ENCODE results near the gene KCNK15. TPM values are rescaled to one million over a fixed set of nuclear protein-coding genes. Genes with fewer than 3 reads are reported as not detected.

Gene KCNK15
- polyA plus RNA-seq, 6 donors from 2014 or later = not detected

DNA sequence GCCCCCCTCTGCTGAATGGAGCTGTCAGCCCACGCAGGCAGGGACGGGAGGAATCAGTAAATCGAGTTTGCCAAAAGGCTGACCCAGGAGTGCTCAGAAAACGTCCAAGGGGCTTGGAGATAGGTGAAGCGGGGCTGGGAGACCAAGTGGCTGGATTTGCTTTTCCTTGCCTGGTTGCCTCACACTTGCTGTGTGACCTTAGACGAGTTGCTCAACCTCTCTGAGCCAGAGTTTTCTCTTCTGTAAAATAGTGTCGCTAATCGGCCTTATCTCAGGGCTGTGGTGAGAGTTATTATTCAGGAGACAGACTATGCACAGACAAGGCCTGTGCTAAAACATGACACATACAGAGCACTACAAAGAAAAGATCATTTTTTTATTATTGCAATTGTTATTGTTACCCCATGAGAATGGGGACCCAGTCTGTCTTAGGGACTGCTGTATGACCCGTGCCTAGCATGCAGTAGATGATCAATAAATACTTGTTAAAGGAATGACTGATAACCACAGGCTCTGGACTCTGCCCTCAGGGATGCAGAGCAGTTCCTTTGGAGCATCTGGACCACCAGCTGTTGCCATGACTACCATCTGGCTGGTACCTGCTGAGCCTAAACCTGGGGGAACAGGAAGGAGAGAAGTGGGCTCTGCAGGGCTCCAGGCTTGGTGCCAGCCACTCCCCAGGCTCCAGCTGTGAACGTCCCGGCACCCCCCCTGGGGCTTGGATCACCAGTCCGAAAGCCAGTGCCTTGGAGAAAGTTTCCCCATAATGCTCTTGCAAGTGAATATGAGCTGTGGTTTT is 901 bp downstream of the KCNK15 start:
- Mint-ChIP-seq H3K4me1 (peaks cover 6 to 13% (median 10%) of the 10 kb centered on the region in 3 donors), H3K9me3 (no peaks in the 10 kb centered on the region), H3K4me3 (peak overlapping the region; percentile 47 to 85 (median 67)), H3K27me3 (peaks cover 52 to 78% (median 76%) of the 10 kb centered on the region in 3 donors), H3K27ac (no peak overlapping the region), H3K36me3 (no peaks in the 10 kb centered on the region)
- no peak for DNase-seq
- no peak for ATAC-seq (ENCODE audit: low read depth in 2 of 2)

DNA sequence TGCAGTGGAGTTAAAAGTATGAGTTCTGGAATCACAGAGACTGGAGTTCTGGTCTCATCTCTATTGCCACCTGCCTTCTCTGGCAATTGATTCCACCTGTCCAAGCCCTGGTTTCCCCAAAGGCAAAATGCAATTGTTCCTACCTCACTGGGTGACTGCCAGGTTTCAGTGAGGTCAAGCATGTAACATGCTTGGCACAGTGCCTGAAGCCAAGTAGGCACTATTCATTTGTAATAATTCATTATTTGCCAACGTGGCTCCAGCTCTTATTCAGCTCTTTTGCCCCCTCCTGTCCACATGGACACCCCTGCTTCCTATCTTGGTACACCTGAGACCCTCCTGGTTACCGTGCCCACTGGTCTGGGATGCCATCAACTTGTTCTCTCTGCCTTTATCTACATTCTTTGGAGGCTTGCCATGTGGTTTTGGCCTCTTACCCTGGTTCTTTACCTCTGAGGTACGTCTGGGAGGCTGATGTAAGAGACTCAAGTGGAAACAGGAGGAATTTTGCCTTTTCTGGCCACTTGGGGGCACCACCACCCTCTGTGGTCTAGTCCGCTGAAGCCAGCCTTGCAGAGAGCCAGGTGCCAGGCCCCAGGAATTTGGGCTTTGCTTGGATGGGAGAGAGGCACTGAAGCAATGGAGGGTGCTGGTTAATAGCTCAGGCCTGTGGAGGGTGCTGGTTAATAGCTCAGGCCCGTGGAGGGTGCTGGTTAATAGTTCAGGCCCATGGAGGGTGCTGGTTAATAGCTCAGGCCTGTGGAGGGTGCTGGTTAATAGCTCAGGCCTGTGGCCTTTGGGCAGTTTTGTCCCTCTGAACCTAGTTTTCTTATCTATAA is 1.7 kb downstream of the KCNK15 start:
- DNase-seq = peak; percentile 24
- no peaks in the 10 kb centered on the region for H3K9me3 Mint-ChIP-seq
- ATAC-seq (ENCODE audit: low read depth in 2 of 2) = peak; percentile 42 to 51
- H3K4me1 Mint-ChIP-seq = peaks cover 6 to 13% (median 10%) of the 10 kb centered on the region in 3 donors
- H3K36me3 Mint-ChIP-seq = no peaks in the 10 kb centered on the region
- peak overlapping the region in 7 of 8 donors; percentile 44 to 85 (median 65) for H3K4me3 Mint-ChIP-seq
- H3K27me3 Mint-ChIP-seq = peaks cover 52 to 72% (median 72%) of the 10 kb centered on the region in 3 donors
- peak overlapping the region in 2 of 6 donors; percentile 16 to 72 for H3K27ac Mint-ChIP-seq

DNA sequence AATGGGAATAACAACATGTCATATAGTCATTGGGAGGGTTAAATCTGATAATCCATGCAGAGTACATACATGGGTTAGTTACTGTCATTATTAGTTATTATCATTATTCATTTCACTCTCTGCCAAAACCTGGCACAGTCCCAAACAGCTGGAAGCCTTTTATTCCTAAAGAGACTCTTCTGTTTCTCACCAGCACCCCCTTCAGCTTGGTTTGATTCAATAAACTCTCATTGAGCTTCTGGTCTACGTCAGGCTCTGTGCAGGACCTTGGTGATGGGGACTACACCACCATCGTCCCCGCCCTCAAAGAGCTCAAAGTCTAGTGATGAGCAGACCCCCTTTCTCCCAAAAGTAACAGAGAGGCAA is 2.3 kb downstream of the KCNK15 start:
- H3K27ac Mint-ChIP-seq = no peak overlapping the region
- H3K9me3 Mint-ChIP-seq = no peaks in the 10 kb centered on the region
- peaks cover 6 to 13% (median 10%) of the 10 kb centered on the region in 3 donors for H3K4me1 Mint-ChIP-seq
- ATAC-seq (ENCODE audit: low read depth in 2 of 2) (no peak), DNase-seq (no peak)
- H3K27me3 Mint-ChIP-seq = peaks cover 49 to 73% (median 67%) of the 10 kb centered on the region in 3 donors
- H3K36me3 Mint-ChIP-seq = no peaks in the 10 kb centered on the region
- H3K4me3 Mint-ChIP-seq = no peak overlapping the region

DNA sequence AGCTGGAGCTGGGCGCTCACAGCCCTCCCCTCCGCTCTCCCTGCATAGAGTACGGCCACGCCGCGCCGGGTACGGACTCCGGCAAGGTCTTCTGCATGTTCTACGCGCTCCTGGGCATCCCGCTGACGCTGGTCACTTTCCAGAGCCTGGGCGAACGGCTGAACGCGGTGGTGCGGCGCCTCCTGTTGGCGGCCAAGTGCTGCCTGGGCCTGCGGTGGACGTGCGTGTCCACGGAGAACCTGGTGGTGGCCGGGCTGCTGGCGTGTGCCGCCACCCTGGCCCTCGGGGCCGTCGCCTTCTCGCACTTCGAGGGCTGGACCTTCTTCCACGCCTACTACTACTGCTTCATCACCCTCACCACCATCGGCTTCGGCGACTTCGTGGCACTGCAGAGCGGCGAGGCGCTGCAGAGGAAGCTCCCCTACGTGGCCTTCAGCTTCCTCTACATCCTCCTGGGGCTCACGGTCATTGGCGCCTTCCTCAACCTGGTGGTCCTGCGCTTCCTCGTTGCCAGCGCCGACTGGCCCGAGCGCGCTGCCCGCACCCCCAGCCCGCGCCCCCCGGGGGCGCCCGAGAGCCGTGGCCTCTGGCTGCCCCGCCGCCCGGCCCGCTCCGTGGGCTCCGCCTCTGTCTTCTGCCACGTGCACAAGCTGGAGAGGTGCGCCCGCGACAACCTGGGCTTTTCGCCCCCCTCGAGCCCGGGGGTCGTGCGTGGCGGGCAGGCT is 4.6 kb downstream of the KCNK15 start:
- Mint-ChIP-seq H3K36me3 (no peaks in the 10 kb centered on the region), H3K27me3 (peaks cover 34 to 62% (median 45%) of the 10 kb centered on the region in 3 donors), H3K27ac (no peak overlapping the region), H3K9me3 (no peaks in the 10 kb centered on the region), H3K4me1 (peaks cover 6 to 10% (median 10%) of the 10 kb centered on the region in 3 donors), H3K4me3 (no peak overlapping the region)
- ATAC-seq (ENCODE audit: low read depth in 2 of 2) (no peak), DNase-seq (no peak)

DNA sequence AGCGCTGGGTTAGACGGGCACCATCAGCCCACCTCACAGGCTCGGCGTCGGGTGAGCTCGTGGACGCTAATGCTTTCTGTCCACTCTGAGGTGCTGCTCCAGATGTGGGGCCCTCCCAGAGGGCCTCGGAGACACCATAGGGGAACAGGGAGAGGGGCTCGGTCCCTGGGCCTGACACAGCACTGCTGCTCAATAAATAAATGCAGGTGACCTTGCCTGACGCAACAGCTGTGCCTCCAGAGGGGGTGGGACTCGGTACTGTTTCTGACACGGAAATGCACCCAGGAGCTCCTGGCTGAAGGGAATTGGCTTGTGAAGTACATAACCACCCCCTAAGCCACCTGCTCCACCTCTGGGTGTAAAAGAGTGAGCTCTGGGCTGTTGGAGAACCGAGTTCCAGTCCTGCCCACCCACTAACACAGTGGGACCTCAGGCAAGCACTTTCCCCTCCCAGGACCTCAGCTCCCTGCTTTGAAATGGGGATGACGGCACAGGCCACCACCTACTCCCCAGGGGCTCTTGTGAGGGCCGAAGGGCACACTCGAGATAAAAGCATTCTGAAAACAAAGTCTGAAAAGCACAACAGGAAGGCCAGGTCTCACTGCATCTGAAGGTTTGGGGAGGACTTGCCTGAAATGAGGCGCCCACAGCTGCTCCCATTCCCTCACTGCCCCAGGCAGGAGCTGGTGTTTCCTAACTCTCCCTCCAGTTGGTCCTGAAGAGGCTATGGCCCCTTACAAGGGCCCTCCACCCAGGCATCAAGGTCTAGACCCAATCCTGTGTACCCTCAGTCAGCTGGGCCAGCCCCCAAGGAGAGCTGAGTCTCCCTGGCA is 6.7 kb downstream of the KCNK15 start:
- H3K9me3 Mint-ChIP-seq = no peaks in the 10 kb centered on the region
- peaks cover 23 to 49% (median 35%) of the 10 kb centered on the region in 3 donors for H3K27me3 Mint-ChIP-seq
- no peak overlapping the region for H3K27ac Mint-ChIP-seq
- peaks cover 0 to 3% (median 1%) of the 10 kb centered on the region in 3 donors for H3K4me1 Mint-ChIP-seq
- no peaks in the 10 kb centered on the region for H3K36me3 Mint-ChIP-seq
- DNase-seq (no peak), ATAC-seq (ENCODE audit: low read depth in 2 of 2) (no peak)
- no peak overlapping the region for H3K4me3 Mint-ChIP-seq

DNA sequence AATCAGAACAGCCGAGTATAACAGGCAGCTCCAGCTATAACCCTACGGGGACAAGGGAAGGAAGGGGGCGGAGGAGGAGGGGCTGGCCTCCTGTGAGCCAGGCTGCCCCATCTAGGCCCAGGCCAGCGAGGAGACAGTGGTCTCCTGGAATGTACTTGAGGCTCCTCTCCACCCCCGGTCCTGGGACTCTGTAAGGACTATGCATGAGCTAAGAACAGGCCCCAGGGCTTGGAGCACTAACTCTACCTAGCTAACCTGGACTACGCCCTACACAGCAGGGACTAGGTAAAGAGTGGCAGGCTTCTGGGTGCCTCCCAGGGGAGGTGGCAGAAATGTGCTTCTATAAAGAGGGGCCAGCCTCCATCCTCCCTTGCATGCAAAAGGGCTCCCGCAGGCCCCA is 8.9 kb downstream of the KCNK15 start:
- DNase-seq (no peak), ATAC-seq (ENCODE audit: low read depth in 2 of 2) (no peak)
- H3K4me1 Mint-ChIP-seq = peaks cover 0 to 3% (median 0%) of the 10 kb centered on the region in 3 donors
- H3K4me3 Mint-ChIP-seq = no peak overlapping the region
- H3K9me3 Mint-ChIP-seq = no peaks in the 10 kb centered on the region
- no peaks in the 10 kb centered on the region for H3K36me3 Mint-ChIP-seq
- H3K27ac Mint-ChIP-seq = no peak overlapping the region
- H3K27me3 Mint-ChIP-seq = peaks cover 3 to 47% (median 35%) of the 10 kb centered on the region in 3 donors

DNA sequence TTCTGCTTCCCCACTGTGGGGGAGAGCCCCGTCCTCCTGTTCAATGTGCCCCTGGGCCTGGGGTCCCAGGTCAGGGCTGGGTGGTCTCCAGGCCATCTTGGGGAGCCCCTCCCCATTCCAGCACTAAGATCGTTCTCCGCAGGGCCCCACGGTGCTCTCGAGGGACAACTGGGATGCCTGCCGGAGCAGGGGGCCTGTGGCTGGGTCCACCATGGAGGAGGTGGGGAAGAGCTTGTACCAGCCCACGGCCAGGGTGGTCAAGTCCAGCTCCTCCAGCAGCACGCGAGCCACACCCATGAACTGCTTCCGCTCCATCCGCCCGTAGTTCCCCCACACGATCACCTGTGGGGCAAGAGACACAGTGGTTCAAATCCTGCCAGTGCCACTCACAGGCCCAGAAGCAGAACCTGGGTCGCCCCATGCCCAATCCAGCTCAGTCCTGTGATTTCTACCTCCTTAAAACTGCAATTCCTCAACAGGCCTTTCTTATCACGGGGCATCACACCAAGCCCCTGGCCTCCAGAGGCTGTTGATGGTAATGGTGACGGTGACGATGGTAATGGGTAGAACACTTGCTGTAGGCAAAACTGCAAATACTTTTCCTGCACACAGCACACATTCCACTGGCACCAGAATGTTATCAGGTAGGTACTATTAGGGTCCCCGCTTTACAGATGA is 10.5 kb downstream of the KCNK15 start:
- ATAC-seq (ENCODE audit: low read depth in 2 of 2) = no peak
- H3K4me1 Mint-ChIP-seq = peaks cover 0 to 3% (median 0%) of the 10 kb centered on the region in 3 donors

DNA sequence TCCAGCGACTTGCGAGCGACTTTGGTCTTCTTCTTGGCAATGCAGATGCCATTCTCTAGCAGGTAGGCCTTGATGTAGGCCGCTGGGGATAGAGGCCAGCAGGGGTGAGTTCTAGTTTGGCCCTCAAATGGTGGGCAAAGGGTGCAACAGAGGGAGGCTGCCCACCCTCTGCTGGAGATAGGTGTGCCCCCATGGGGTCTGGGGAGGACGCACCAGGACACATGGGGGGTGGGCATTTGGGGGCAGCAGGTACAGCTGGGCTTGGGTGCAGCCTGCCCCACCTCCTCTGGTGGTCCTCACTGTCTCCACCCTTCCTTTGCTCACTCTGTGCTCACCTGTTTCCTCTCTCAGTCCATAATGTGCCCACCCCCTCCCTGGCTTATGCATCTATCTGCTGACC is 11.3 kb downstream of the KCNK15 start:
- peaks cover 0 to 3% (median 0%) of the 10 kb centered on the region in 3 donors for H3K4me1 Mint-ChIP-seq
- ATAC-seq (ENCODE audit: low read depth in 2 of 2) (no peak), DNase-seq (no peak)
- no peaks in the 10 kb centered on the region for H3K36me3 Mint-ChIP-seq
- no peak overlapping the region for H3K27ac Mint-ChIP-seq
- no peak overlapping the region for H3K4me3 Mint-ChIP-seq
- peaks cover 9 to 44% (median 28%) of the 10 kb centered on the region in 3 donors for H3K27me3 Mint-ChIP-seq
- H3K9me3 Mint-ChIP-seq = no peaks in the 10 kb centered on the region

More for the DNA sequence above, 10.5 kb downstream of the KCNK15 start:
- Mint-ChIP-seq H3K36me3 (no peaks in the 10 kb centered on the region), H3K27me3 (peaks cover 4 to 44% (median 34%) of the 10 kb centered on the region in 3 donors), H3K27ac (no peak overlapping the region), H3K9me3 (no peaks in the 10 kb centered on the region), H3K4me3 (no peak overlapping the region)
- DNase-seq = no peak

DNA sequence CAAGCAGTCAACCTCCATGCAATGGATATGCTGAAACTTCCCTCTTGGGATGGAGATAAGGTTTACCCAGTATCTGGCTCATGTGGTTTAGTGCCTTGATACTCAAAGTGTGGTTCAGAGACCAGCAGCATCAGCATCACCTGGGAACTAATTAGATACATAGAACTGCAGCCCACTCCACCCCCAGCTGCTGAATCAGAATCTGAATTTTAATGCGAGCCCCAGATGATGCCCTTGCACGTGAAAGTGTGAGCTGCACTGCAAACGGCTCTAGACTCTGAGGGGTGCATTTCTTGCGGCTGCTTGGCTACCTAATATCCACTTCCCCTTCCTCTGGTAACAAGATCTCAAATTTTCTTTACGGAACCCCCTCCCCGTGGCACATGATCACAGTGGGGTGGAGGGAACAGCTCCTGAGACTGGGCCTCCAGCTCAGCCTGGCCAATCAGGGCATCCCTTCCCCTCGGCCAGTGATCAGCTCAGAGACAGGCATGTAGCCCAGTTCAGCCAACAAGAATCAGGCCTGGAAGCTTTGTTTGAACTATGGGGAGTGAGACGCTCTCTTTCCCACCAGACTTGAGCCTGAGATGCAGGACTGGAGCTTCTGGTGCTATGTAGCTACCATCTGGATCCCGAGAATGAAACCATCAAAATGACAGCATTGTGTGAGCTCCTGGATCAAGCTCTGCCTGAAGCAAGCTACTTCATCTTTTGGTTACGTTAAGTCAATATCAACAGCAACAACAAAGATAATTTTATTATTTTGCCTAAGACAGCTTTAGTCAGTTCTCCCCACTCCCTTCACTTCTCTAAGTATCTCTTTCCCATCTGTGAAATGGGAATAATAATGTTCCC is 12.8 kb downstream of the KCNK15 start:
- Mint-ChIP-seq H3K36me3 (no peaks in the 10 kb centered on the region), H3K4me1 (peaks cover 0 to 3% (median 0%) of the 10 kb centered on the region in 3 donors), H3K4me3 (no peak overlapping the region), H3K27ac (no peak overlapping the region), H3K9me3 (no peaks in the 10 kb centered on the region), H3K27me3 (peaks cover 13 to 36% (median 34%) of the 10 kb centered on the region in 3 donors)
- no peak for ATAC-seq (ENCODE audit: low read depth in 2 of 2)
- DNase-seq = no peak

DNA sequence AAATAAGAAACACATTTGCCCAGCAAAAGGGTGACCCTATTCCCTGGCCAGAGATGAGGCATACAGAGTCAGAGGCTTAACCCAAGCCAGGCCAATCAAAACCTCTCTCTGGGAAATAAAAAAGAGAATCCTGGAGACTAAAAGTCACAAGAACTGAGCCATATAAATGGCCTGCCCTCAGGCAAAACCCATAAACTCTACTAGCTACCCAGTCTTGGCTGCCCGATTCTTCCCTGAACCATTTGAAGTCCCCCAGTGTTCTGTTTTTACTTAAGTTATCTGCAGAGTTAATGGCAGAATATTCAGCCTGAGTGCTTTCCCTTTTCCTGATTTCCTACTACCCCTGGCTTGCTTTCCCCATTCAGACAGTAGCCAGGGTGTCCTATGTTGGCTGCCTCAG is 13.9 kb downstream of the KCNK15 start:
- DNase-seq (no peak), ATAC-seq (ENCODE audit: low read depth in 2 of 2) (no peak)
- H3K27me3 Mint-ChIP-seq = peaks cover 13 to 47% (median 35%) of the 10 kb centered on the region in 3 donors
- H3K9me3 Mint-ChIP-seq = peaks cover 0 to 2% (median 0%) of the 10 kb centered on the region in 7 donors
- H3K36me3 Mint-ChIP-seq = no peaks in the 10 kb centered on the region
- H3K27ac Mint-ChIP-seq = no peak overlapping the region
- peaks cover 0 to 3% (median 0%) of the 10 kb centered on the region in 3 donors for H3K4me1 Mint-ChIP-seq
- H3K4me3 Mint-ChIP-seq = no peak overlapping the region

DNA sequence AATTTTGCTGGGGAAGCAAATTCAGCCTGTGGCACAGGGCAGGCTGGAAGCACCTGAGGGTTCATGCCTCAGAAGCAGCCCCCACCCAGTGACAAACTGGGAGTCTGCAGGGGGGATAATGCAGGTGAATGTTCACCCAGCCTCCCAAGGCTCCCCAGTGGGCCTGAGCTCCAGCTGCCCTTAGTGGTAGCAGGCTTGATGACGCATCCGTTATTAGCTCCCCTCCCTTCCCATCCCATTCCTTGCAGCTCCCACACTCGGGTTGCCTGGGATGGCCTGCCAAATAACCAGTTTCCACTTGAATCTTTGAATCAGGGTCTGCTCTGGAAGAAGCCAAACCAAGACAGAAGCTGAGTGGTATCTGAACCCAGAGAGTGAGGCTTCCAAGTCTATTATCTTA is 15.8 kb downstream of the KCNK15 start:
- Mint-ChIP-seq H3K27ac (no peak overlapping the region), H3K4me1 (peaks cover 0 to 3% (median 0%) of the 10 kb centered on the region in 3 donors), H3K9me3 (peaks cover 0 to 2% (median 0%) of the 10 kb centered on the region in 7 donors), H3K4me3 (no peak overlapping the region), H3K36me3 (no peaks in the 10 kb centered on the region), H3K27me3 (peaks cover 13 to 59% (median 41%) of the 10 kb centered on the region in 3 donors)
- DNase-seq (no peak), ATAC-seq (ENCODE audit: low read depth in 2 of 2) (no peak)

All from naive B cell (primary cell).